GM18517 (cell line): Measurements from ENCODE around the gene CD47.

Experiments used
- ATAC-seq: cut with Tn5 transposase; IDR thresholded peaks from one replicate; pipeline ENCODE4 v1.9.1; 2021; ENCODE audit warnings: mild to moderate bottlenecking, moderate library complexity; ENCODE audit not compliant: unreplicated experiment

The CD47 gene

GRCh38 chr3:108054935-108055334, 35.9 kb downstream of the CD47 start:
- ATAC-seq: no peak

- no peak for ATAC-seq
These were observed 37.3 kb downstream of the CD47 start for GRCh38 chr3:108053483-108053882.

GRCh38 chr3:108053067-108053466, 37.8 kb downstream of the CD47 start:
- no peak for ATAC-seq

GRCh38 chr3:108051005-108051404, 39.8 kb downstream of the CD47 start:
- no peak for ATAC-seq

- ATAC-seq: no peak
These were observed 42.8 kb downstream of the CD47 start for GRCh38 chr3:108047987-108048386.

GRCh38 chr3:108046247-108046646, 44.6 kb downstream of the CD47 start:
- no peak for ATAC-seq

- no peak for ATAC-seq
These were observed 46.1 kb downstream of the CD47 start for GRCh38 chr3:108044699-108045098.

- no peak for ATAC-seq
These were observed 48.5 kb downstream of the CD47 start for GRCh38 chr3:108042300-108042699.

- no peak for ATAC-seq
These were observed 49.6 kb downstream of the CD47 start for GRCh38 chr3:108041253-108041652.

GRCh38 chr3:108037770-108038169, 53.1 kb downstream of the CD47 start:
- ATAC-seq: no peak

GRCh38 chr3:108036984-108037741, 53.7 kb downstream of the CD47 start:
- peak; percentile 52 for ATAC-seq

- ATAC-seq: no peak
These were observed 54.4 kb downstream of the CD47 start for GRCh38 chr3:108036401-108036800.

GRCh38 chr3:108035751-108036150, 55.1 kb downstream of the CD47 start:
- no peak for ATAC-seq

- ATAC-seq: no peak
These were observed 58.9 kb downstream of the CD47 start for GRCh38 chr3:108031895-108032294.

GRCh38 chr3:108030960-108031359, 59.9 kb downstream of the CD47 start:
- no peak for ATAC-seq

GRCh38 chr3:108029466-108029865, 61.4 kb downstream of the CD47 start:
- ATAC-seq: no peak

- no peak for ATAC-seq
These were observed 61.9 kb downstream of the CD47 start for GRCh38 chr3:108028896-108029295.

- ATAC-seq: no peak
These were observed 65.7 kb downstream of the CD47 start for GRCh38 chr3:108025177-108025576.

- no peak for ATAC-seq
These were observed 66.5 kb downstream of the CD47 start for GRCh38 chr3:108024146-108024850.

- ATAC-seq: no peak
These were observed 68.3 kb downstream of the CD47 start for GRCh38 chr3:108022256-108023150.

GRCh38 chr3:108021533-108021932, 69.3 kb downstream of the CD47 start:
- ATAC-seq: no peak
